ENCODE measurements around the gene RALBP1. TPM values are rescaled to one million over a fixed set of nuclear protein-coding genes. Genes with fewer than 3 reads are reported as not detected.
"Not testable (repeated sequence)": the region's sequence is repeated elsewhere in the genome, so short reads cannot be mapped to it uniquely, and the experiment has no call there.

Gene RALBP1
- total RNA-seq, 2 donors from 2014 or later = 58.2 to 64.8 TPM

DNA sequence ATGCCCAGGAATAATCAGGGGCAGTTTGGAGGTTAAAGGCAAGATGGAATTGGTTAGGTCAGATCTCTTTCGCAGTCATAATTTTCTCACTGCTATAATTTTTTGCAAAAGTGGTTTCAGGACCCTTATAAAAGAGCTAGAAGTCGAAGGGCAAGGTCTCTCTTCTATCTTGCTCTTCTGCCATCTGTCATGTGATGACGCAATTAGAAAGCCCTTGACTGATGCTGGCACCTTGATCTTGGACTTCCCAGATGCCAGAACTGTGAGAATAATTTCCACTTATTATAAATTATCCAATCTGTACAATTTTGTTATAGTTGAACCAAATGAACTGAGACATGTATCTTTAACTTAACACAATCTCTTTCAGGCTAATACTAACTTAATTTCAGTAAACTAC, 6.3 kb upstream of the RALBP1 start:
- Histone ChIP-seq H3K4me3 (no peak overlapping the region), H3K36me3 (no peaks in the 10 kb centered on the region), H3K27me3 (replicated peaks; ENCODE audit: insufficient read depth) (no peaks in the 10 kb centered on the region), H3K27ac (no peak overlapping the region), H3K9me3 (no peaks in the 10 kb centered on the region), H3K4me1 (replicated peaks) (no peaks in the 10 kb centered on the region)
- TF ChIP-seq POLR2AphosphoS5 (IDR thresholded peaks at IDR 0.05) = no peak
- TF ChIP-seq, protein P1, sequence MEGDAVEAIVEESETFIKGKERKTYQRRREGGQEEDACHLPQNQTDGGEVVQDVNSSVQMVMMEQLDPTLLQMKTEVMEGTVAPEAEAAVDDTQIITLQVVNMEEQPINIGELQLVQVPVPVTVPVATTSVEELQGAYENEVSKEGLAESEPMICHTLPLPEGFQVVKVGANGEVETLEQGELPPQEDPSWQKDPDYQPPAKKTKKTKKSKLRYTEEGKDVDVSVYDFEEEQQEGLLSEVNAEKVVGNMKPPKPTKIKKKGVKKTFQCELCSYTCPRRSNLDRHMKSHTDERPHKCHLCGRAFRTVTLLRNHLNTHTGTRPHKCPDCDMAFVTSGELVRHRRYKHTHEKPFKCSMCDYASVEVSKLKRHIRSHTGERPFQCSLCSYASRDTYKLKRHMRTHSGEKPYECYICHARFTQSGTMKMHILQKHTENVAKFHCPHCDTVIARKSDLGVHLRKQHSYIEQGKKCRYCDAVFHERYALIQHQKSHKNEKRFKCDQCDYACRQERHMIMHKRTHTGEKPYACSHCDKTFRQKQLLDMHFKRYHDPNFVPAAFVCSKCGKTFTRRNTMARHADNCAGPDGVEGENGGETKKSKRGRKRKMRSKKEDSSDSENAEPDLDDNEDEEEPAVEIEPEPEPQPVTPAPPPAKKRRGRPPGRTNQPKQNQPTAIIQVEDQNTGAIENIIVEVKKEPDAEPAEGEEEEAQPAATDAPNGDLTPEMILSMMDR (IDR thresholded peaks at IDR 0.05) = no peak
- no peak for TF ChIP-seq POLR2A (IDR thresholded peaks at IDR 0.05)
- DNase-seq (ENCODE audit: low spot score) = no peak
- intact Hi-C loops (cut with DNase I) = no loop called here
- 96% methylated on average over 3 of the region's 3 CpGs for WGBS

- DNase-seq (ENCODE audit: low spot score) = no peak
- TF ChIP-seq POLR2A (IDR thresholded peaks at IDR 0.05) (no peak), POLR2AphosphoS5 (IDR thresholded peaks at IDR 0.05) (no peak)
- TF ChIP-seq, protein P1 (IDR thresholded peaks at IDR 0.05) = no peak
- H3K36me3 ChIP-seq = no peaks in the 10 kb centered on the region
- no peak overlapping the region for H3K27ac ChIP-seq
- H3K9me3 ChIP-seq = no peaks in the 10 kb centered on the region
- H3K4me1 ChIP-seq (replicated peaks) = no peaks in the 10 kb centered on the region
- intact Hi-C loops (cut with DNase I) = no loop called here
- H3K4me3 ChIP-seq = no peak overlapping the region
- no peaks in the 10 kb centered on the region for H3K27me3 ChIP-seq (replicated peaks; ENCODE audit: insufficient read depth)
Observed at GRCh38 chr18:9469685-9470084, 5.6 kb upstream of the RALBP1 start.

- DNase-seq (ENCODE audit: low spot score) = peak; percentile 83
- Histone ChIP-seq H3K4me3 (peak overlapping the region; percentile 60 to 95), H3K27me3 (replicated peaks; ENCODE audit: insufficient read depth) (no peaks in the 10 kb centered on the region), H3K4me1 (replicated peaks) (no peaks in the 10 kb centered on the region), H3K9me3 (no peaks in the 10 kb centered on the region), H3K27ac (peak overlapping the region; percentile 95), H3K36me3 (no peaks in the 10 kb centered on the region)
- TF ChIP-seq, protein P1 (IDR thresholded peaks at IDR 0.05) = no peak
- TF ChIP-seq POLR2AphosphoS5 (IDR thresholded peaks at IDR 0.05) (no peak), POLR2A (IDR thresholded peaks at IDR 0.05) (no peak)
- intact Hi-C loops (cut with DNase I) = no loop called here
- 21% methylated on average over 37 of the region's 37 CpGs for WGBS
Observed at GRCh38 chr18:9474108-9474982, 968 bp upstream of the RALBP1 start.

- TF ChIP-seq, protein P1 (IDR thresholded peaks at IDR 0.05) = no peak
- TF ChIP-seq POLR2AphosphoS5 (IDR thresholded peaks at IDR 0.05) = peak; percentile 12
- peak; percentile 38 for DNase-seq (ENCODE audit: low spot score)
- 1% methylated on average over 45 of the region's 59 CpGs for WGBS
- no peaks in the 10 kb centered on the region for H3K4me1 ChIP-seq (replicated peaks)
- H3K4me3 ChIP-seq = peak overlapping the region; percentile 60 to 95
- H3K27me3 ChIP-seq (replicated peaks; ENCODE audit: insufficient read depth) = no peaks in the 10 kb centered on the region
- intact Hi-C loops (cut with DNase I) = loop anchor here (5.0 kb wide), 2 partner anchors 139 to 339 kb away; partner anchors contain the start of gene ANKRD12
- peak overlapping the region; percentile 95 for H3K27ac ChIP-seq
- H3K9me3 ChIP-seq = no peaks in the 10 kb centered on the region
- H3K36me3 ChIP-seq = no peaks in the 10 kb centered on the region
Observed at GRCh38 chr18:9475643-9476591, 604 bp downstream of the RALBP1 start.

GRCh38 chr18:9476949-9477348, 1.6 kb downstream of the RALBP1 start:
- H3K27me3 ChIP-seq (replicated peaks; ENCODE audit: insufficient read depth); H3K36me3 ChIP-seq; H3K4me1 ChIP-seq (replicated peaks); H3K9me3 ChIP-seq; DNase-seq (ENCODE audit: low spot score): not testable (repeated sequence)
- intact Hi-C loops (cut with DNase I) = loop anchor here (5.0 kb wide), 2 partner anchors 140 to 340 kb away; partner anchors contain the start of gene ANKRD12
- WGBS = 77% methylated on average over 12 of the region's 12 CpGs
- H3K27ac ChIP-seq = peak overlapping the region in 1 of 2 donors; percentile 8
- peak overlapping the region in 1 of 2 donors; percentile 95 for H3K4me3 ChIP-seq
